ENCODE data around the gene ADSS1.

ADSS1 gene

DNA sequence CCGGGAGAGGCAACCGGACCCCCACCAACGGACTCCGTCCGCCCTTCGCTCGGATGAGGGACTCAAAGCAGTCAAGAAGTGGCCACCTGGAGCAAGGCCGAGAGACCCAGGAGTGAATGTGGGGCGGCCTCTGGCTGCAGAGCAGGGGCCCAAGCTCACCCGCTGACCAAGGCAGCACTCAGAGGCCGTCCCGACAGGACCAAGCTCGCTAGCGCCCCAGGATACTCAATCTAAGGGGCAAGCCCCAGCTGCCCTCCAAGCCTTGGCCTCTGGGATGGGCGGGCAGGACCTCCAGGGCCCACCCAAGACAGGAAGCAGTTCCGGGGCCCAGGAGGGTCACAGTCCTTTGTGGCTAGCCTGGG lies 70.6 kb downstream of the ADSS1 start:
- in situ Hi-C loops (cut with HindIII; ENCODE audit: low sequenced_read_pairs): no loop called here
- peak; percentile 14 for DNase-seq (ENCODE audit: low read depth, low spot score)
- peak overlapping the region; percentile 74 for H3K4me3 ChIP-seq (ENCODE audit: low read depth, low read length)
- TF ChIP-seq, protein P1, sequence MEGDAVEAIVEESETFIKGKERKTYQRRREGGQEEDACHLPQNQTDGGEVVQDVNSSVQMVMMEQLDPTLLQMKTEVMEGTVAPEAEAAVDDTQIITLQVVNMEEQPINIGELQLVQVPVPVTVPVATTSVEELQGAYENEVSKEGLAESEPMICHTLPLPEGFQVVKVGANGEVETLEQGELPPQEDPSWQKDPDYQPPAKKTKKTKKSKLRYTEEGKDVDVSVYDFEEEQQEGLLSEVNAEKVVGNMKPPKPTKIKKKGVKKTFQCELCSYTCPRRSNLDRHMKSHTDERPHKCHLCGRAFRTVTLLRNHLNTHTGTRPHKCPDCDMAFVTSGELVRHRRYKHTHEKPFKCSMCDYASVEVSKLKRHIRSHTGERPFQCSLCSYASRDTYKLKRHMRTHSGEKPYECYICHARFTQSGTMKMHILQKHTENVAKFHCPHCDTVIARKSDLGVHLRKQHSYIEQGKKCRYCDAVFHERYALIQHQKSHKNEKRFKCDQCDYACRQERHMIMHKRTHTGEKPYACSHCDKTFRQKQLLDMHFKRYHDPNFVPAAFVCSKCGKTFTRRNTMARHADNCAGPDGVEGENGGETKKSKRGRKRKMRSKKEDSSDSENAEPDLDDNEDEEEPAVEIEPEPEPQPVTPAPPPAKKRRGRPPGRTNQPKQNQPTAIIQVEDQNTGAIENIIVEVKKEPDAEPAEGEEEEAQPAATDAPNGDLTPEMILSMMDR (IDR thresholded peaks at IDR 0.05; ENCODE audit: low read depth, low read length): no peak

DNA sequence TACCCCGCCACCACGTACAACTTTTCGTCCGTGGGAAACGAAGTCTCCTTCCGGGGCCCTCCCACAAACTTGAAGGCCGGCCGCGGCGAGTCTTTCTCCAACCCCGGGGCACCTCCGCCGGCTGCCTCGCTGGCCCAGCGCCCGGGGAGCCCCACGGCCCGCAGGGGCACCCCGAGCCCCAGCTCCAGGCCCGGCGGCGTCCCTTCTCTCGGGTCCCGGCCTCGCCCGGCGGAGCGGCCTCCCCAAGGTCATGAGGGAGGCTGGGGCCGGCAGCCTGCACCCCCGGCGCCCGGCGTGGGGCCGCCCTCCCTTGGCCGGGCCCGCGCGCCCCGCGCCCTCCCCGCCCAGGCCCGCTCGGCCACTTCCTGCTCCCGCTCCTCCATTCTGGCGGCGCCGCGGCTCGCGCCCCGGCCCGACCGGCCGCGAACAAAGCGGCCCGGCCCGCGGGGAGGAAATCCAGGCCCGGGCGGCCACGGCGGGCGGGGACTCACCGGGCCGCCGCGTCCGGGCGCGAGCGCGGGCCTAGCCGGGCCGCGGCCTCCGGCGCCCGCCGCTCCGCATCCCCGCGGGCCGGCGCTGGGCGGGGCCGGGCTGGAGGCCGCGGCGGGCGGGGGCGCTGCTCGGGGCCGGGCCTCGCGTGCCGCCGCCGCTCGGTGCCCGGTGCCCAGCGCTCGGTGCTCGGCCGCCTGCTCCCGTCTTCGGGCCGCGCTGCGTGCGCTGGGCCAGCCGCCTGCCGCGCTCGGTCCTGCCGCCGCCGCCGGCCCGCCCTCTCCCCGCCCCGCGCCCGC lies 71.2 kb downstream of the ADSS1 start, which contains the start of gene AKT1:
AKT1 (minus strand) TSS at position 756 of the 788 bp plus-strand sequence. CDS start 3,105 bp downstream, outside the sequence.
- TF ChIP-seq, protein P1 (IDR thresholded peaks at IDR 0.05; ENCODE audit: low read depth, low read length): no peak
- in situ Hi-C loops (cut with HindIII; ENCODE audit: low sequenced_read_pairs): no loop called here
- peak within 1 kb of the TSS; percentile 74 for H3K4me3 ChIP-seq (ENCODE audit: low read depth, low read length)
- DNase-seq (ENCODE audit: low read depth, low spot score): no peak

DNA sequence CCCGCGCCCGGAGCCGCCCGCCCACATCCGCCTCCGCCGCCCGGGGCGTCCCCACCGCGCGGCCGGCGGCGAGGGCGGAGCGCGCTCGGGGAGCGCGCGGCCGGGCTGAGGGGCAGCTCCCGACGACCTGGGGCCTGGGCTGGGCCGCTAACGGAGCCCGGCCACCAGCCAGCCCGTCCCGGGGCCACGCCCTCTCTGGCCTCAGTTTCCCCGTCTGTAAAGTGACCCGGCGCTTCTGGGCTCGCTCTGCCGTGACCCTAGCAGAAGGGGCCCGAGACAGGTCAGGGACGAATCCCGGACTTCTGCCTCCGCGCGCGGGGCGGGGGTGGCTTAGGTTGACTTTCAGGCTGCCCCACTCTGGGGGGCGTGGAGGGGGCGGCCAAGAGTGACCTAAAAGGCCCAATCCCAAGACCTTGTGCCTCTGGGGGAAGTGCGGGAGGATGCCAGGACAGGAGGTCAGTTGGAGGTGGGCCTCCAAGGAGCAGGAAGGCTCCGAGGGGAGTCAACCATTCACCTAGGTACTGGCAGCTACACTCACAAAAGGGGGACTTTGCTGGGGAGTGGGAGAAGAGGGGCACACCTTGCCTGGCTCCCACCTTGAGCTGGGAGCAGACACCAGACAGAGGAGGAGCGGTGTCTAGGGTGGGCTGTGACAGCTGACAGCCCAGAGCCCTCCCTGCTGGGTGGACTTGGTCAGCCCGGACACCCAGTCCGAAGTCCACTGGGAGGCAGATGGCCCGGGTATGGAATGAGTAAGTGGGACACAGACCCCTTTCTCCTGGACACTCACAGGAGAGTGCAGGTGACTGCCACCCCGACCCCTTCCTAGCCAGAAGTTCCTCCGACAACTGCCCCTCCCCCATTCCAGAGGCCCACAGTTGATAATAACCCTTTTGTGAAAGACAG lies 72.0 kb downstream of the ADSS1 start:
- no peak for DNase-seq (ENCODE audit: low read depth, low spot score)
- TF ChIP-seq, protein P1 (IDR thresholded peaks at IDR 0.05; ENCODE audit: low read depth, low read length): no peak
- peak overlapping the region; percentile 44 for H3K4me3 ChIP-seq (ENCODE audit: low read depth, low read length)
- in situ Hi-C loops (cut with HindIII; ENCODE audit: low sequenced_read_pairs): no loop called here

DNA sequence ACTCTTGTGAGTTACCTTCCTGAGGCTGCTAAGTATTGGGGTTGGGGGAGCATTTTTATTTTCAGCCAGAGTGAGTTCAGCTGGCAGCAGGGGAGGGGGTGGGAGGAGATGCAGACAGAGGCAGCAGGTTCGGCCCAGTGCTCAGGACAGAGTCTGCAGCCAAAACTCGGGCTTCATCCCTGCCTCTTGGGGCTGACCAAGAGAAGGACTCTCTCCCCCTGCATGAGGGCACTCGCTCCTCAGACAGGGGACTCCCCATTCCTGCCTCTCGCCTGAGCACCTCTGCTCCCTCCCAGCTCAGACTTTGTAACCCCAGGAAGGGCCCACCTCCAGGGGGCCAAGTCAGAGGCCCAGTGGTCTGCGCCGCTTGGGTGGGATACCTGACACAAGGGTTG lies 72.7 kb downstream of the ADSS1 start:
- DNase-seq (ENCODE audit: low read depth, low spot score): no peak
- no peak overlapping the region for H3K4me3 ChIP-seq (ENCODE audit: low read depth, low read length)
- in situ Hi-C loops (cut with HindIII; ENCODE audit: low sequenced_read_pairs): no loop called here
- TF ChIP-seq, protein P1 (IDR thresholded peaks at IDR 0.05; ENCODE audit: low read depth, low read length): no peak

Data from astrocyte of the spinal cord (primary cell).